Umbilical cord (tissue), 2 donors: Measurements from ENCODE around the gene UVRAG. TPM values are rescaled to one million over a fixed set of nuclear protein-coding genes. Genes with fewer than 3 reads are reported as not detected.
A peak's percentile ranks its signal among the peaks of the same experiment; 100 is the strongest.

Experiments
- DNase-seq: peaks from one replicate; pipeline ENCODE4 v3.0.0-alpha.2; 2015; ENCODE audit warnings: low spot score
- total RNA-seq: library from RNA; depleted of rRNA; stranded (reverse); fragments of >200 nt; gene quantifications from one replicate; pipeline ENCODE4 v1.2.3, GENCODE V29; 2014; ENCODE audit warnings: low replicate concordance; ENCODE audit not compliant: insufficient read depth

The UVRAG gene
- total RNA-seq, 1 donor from 2014 or later = 20.0 TPM

- DNase-seq = peak; percentile 23
Observed at GRCh38 chr11:76102802-76103201, 287.8 kb downstream of the UVRAG start.

GRCh38 chr11:76103460-76103859 lies 288.4 kb downstream of the UVRAG start:
- DNase-seq = no peak

- DNase-seq = no peak
Observed at GRCh38 chr11:76104285-76104684, 289.3 kb downstream of the UVRAG start.

- no peak for DNase-seq
Observed at GRCh38 chr11:76105637-76106036, 290.6 kb downstream of the UVRAG start.

GRCh38 chr11:76107971-76108370 lies 293.0 kb downstream of the UVRAG start:
- DNase-seq = no peak

- DNase-seq = no peak
Observed at GRCh38 chr11:76114238-76114637, 299.2 kb downstream of the UVRAG start.

GRCh38 chr11:76115555-76115954 lies 300.5 kb downstream of the UVRAG start:
- no peak for DNase-seq

- no peak for DNase-seq
Observed at GRCh38 chr11:76119032-76119431, 304.0 kb downstream of the UVRAG start.

- no peak for DNase-seq
Observed at GRCh38 chr11:76119779-76120178, 304.8 kb downstream of the UVRAG start.

GRCh38 chr11:76120513-76121101 lies 305.6 kb downstream of the UVRAG start:
- peak; percentile 57 for DNase-seq

GRCh38 chr11:76123248-76123647 lies 308.2 kb downstream of the UVRAG start:
- no peak for DNase-seq

GRCh38 chr11:76124905-76125770 lies 310.1 kb downstream of the UVRAG start:
- no peak for DNase-seq

- DNase-seq = no peak
Observed at GRCh38 chr11:76129729-76130128, 314.7 kb downstream of the UVRAG start.

GRCh38 chr11:76131142-76131541 lies 316.1 kb downstream of the UVRAG start:
- DNase-seq = peak; percentile 27

- peak; percentile 75 for DNase-seq
Observed at GRCh38 chr11:76131671-76132631, 316.9 kb downstream of the UVRAG start.

- DNase-seq = no peak
Observed at GRCh38 chr11:76134239-76134638, 319.2 kb downstream of the UVRAG start.

GRCh38 chr11:76135491-76135890 lies 320.5 kb downstream of the UVRAG start:
- no peak for DNase-seq

- DNase-seq = no peak
Observed at GRCh38 chr11:76139314-76139713, 324.3 kb downstream of the UVRAG start.

GRCh38 chr11:76140912-76141574 lies 326.0 kb downstream of the UVRAG start:
- DNase-seq = no peak

GRCh38 chr11:76141901-76142588 lies 327.0 kb downstream of the UVRAG start:
- DNase-seq = no peak

- DNase-seq = no peak
Observed at GRCh38 chr11:76143274-76143673, 328.3 kb downstream of the UVRAG start.
